Effector CD8-positive, alpha-beta T cell (primary cell): ENCODE data around the gene ACVR2B.

Source experiments
- DNase-seq: peaks from one replicate; lab custom pipeline; 2025; lab: John Stamatoyannopoulos, UW

ACVR2B gene

GRCh38 chr3:38458796-38459498 lies 5.3 kb downstream of the ACVR2B start:
- no peak for DNase-seq

GRCh38 chr3:38459499-38460048 lies 5.9 kb downstream of the ACVR2B start:
- DNase-seq = no peak

GRCh38 chr3:38460377-38461270 lies 6.9 kb downstream of the ACVR2B start:
- no peak for DNase-seq

GRCh38 chr3:38465588-38466154 lies 12.0 kb downstream of the ACVR2B start:
- DNase-seq = no peak

- no peak for DNase-seq
These were observed 15.1 kb downstream of the ACVR2B start for GRCh38 chr3:38468765-38469164.

GRCh38 chr3:38469852-38470251 lies 16.2 kb downstream of the ACVR2B start:
- no peak for DNase-seq

- no peak for DNase-seq
These were observed 17.7 kb downstream of the ACVR2B start for GRCh38 chr3:38471260-38471857.

GRCh38 chr3:38472342-38472741 lies 18.7 kb downstream of the ACVR2B start:
- DNase-seq = no peak

GRCh38 chr3:38473229-38473628 lies 19.5 kb downstream of the ACVR2B start:
- DNase-seq = no peak

GRCh38 chr3:38474928-38475605 lies 21.4 kb downstream of the ACVR2B start:
- no peak for DNase-seq

- no peak for DNase-seq
These were observed 22.0 kb downstream of the ACVR2B start for GRCh38 chr3:38475716-38476115.

GRCh38 chr3:38476157-38476756 lies 22.6 kb downstream of the ACVR2B start:
- DNase-seq = no peak

GRCh38 chr3:38477057-38477820 lies 23.5 kb downstream of the ACVR2B start:
- DNase-seq = no peak

- no peak for DNase-seq
These were observed 24.3 kb downstream of the ACVR2B start for GRCh38 chr3:38477839-38478450.

GRCh38 chr3:38478901-38479300 lies 25.2 kb downstream of the ACVR2B start:
- DNase-seq = no peak

- DNase-seq = peak; percentile 13
These were observed 25.9 kb downstream of the ACVR2B start for GRCh38 chr3:38479431-38480092.

GRCh38 chr3:38480093-38480445 lies 26.4 kb downstream of the ACVR2B start:
- no peak for DNase-seq

- DNase-seq = no peak
These were observed 27.2 kb downstream of the ACVR2B start for GRCh38 chr3:38480930-38481329.

- no peak for DNase-seq
These were observed 29.3 kb downstream of the ACVR2B start for GRCh38 chr3:38482951-38483350.
